Transverse colon (tissue), 3 donors: Measurements from ENCODE around the gene APOB.

Experiments used
- EP300 ChIP-seq: sonication (generic); formaldehyde crosslinking; IDR thresholded peaks from one replicate; pipeline ENCODE4 v1.6.1; 2017; ENCODE audit warnings: antibody characterized with exemption, low read depth
- TF ChIP-seq, protein P1 (sequence below), 5 experiments: fragments of 200-600 bp in 3 of 5; fragments of 450-650 bp in 2 of 5; sonication (generic) in 3 of 5; IDR thresholded peaks; 1 replicate in 2 of 5; 2 replicates in 3 of 5; pipeline ENCODE4 v1.5.1; 2016 to 2017; ENCODE audit warnings: antibody characterized with exemption in 5 of 5, inconsistent platforms in 3 of 5, mild to moderate bottlenecking in 2 of 5, moderate library complexity in 1 of 5

DNA sequence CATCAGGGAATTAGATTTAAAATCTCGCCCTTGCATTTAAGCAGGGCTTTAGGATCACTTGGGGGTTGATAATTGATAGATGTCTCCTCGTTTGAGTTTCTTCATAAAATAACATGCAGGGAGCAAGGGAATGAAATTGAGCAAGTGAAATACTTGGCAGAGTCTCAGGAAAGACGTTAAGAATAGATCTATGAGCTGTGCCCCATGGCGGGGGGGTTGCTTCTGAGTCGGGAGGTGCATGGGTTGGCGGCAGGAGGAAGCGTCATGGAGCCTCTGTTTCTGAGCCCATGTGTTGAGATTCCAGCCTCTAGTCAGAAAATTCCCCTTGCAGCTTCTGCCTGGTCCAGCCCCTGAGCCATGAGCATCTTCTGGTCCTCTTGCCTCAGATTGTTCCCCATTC lies 82.0 kb downstream of the APOB start:
- TF ChIP-seq, protein P1, sequence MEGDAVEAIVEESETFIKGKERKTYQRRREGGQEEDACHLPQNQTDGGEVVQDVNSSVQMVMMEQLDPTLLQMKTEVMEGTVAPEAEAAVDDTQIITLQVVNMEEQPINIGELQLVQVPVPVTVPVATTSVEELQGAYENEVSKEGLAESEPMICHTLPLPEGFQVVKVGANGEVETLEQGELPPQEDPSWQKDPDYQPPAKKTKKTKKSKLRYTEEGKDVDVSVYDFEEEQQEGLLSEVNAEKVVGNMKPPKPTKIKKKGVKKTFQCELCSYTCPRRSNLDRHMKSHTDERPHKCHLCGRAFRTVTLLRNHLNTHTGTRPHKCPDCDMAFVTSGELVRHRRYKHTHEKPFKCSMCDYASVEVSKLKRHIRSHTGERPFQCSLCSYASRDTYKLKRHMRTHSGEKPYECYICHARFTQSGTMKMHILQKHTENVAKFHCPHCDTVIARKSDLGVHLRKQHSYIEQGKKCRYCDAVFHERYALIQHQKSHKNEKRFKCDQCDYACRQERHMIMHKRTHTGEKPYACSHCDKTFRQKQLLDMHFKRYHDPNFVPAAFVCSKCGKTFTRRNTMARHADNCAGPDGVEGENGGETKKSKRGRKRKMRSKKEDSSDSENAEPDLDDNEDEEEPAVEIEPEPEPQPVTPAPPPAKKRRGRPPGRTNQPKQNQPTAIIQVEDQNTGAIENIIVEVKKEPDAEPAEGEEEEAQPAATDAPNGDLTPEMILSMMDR (IDR thresholded peaks at IDR 0.05) = no peak
- no peak for TF ChIP-seq EP300
